Measurements from ENCODE around the gene CD2BP2.

CD2BP2 gene

DNA sequence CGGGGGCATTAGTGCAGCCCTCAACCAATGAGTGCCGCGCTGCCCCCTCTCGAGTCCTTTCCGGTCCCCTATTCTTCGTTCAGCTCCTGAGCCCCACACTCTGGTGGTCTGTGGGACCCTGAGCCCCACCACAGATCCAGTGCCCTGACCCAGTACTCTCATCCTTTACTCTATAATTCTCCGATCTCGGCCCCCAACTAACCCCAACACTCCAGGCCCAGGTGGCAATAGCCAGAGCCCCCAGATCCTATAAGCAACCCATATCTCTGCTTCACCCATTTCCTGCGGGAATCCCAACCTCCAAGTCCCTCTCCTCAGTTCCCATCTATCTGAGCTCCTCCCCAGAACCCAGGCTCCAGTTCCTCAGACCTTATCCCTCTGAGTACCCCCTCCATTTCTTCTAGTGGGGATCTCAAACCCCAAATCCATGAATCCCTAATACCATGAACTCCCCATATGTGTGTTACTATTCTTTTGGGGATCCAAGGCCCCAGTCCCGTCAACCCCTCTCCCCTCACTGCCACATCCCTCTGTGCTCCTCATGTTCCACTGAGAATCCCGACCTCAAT is 16.2 kb upstream of the CD2BP2 start:
- Histone ChIP-seq H3K27ac (peak overlapping the region; percentile 89), H3K9me3 (no peaks in the 10 kb centered on the region), H3K4me1 (ENCODE audit: control insufficient read depth in 1 of 2, insufficient read depth in 1 of 2, low read depth in 1 of 2, low read length in 1 of 2) (peaks cover 34 to 39% of the 10 kb centered on the region in 2 experiments), H3K36me3 (peaks cover 4% of the 10 kb centered on the region), H3K4me3 (ENCODE audit: low read depth in 1 of 2, low read length in 1 of 2) (peak overlapping the region; percentile 63 to 67), H3K27me3 (no peaks in the 10 kb centered on the region)
- TF ChIP-seq, protein P1, sequence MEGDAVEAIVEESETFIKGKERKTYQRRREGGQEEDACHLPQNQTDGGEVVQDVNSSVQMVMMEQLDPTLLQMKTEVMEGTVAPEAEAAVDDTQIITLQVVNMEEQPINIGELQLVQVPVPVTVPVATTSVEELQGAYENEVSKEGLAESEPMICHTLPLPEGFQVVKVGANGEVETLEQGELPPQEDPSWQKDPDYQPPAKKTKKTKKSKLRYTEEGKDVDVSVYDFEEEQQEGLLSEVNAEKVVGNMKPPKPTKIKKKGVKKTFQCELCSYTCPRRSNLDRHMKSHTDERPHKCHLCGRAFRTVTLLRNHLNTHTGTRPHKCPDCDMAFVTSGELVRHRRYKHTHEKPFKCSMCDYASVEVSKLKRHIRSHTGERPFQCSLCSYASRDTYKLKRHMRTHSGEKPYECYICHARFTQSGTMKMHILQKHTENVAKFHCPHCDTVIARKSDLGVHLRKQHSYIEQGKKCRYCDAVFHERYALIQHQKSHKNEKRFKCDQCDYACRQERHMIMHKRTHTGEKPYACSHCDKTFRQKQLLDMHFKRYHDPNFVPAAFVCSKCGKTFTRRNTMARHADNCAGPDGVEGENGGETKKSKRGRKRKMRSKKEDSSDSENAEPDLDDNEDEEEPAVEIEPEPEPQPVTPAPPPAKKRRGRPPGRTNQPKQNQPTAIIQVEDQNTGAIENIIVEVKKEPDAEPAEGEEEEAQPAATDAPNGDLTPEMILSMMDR (IDR thresholded peaks at IDR 0.05), result no peak

DNA sequence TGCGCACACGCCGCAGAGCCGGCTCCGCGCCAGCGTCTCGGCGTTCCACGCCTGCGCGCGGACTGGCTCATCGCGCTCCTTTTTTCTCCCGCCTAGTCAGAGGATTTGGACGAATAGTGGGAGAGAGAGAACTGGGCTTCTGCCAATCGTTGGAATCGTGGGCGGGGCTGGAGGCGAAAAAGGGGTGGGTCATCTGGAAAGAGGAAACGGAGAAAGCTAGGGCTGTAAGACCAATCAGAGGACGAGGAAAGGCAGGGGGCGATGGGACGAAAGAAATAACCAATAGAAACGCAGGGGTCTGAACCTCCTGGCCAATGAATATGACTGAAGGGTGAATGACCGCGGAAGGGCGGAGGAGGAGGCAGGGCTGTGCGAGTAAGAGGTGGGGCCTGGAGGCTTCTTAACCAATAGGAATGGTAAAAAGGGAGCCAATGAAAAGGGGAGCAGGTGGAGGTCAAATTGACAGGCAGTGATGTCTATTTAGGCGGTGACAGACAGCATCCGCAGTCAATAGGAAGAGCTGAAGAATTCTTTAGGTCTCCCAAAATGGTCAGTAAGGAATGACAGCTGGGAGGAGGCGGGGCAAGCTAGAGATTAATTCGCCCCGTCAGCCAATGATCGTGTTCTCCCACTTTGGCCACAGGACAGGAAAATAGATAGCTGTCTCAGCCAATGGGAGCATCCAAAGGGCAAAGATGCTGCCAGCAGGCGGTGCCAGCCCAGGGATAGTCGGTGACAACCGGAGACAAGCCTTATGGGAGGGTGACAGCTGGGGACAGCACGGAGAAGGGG is 15.5 kb upstream of the CD2BP2 start, which contains the start of gene TBC1D10B:
Gene TBC1D10B (minus strand): TSS at position 39 of the 792 bp plus-strand sequence. CDS start 311 bp downstream, outside the sequence.
- H3K9me3 ChIP-seq, result no peaks in the 10 kb centered on the region
- peak within 1 kb of the TSS; percentile 89 for H3K27ac ChIP-seq
- H3K36me3 ChIP-seq, result peaks cover 10% of the 10 kb centered on the region
- TF ChIP-seq, protein P1 (IDR thresholded peaks at IDR 0.05), result peak; percentile 67
- H3K4me1 ChIP-seq (ENCODE audit: control insufficient read depth in 1 of 2, insufficient read depth in 1 of 2, low read depth in 1 of 2, low read length in 1 of 2), result peaks cover 34 to 39% of the 10 kb centered on the region in 2 experiments
- H3K27me3 ChIP-seq, result no peaks in the 10 kb centered on the region
- H3K4me3 ChIP-seq (ENCODE audit: low read depth in 1 of 2, low read length in 1 of 2), result peak within 1 kb of the TSS; percentile 81 to 96

DNA sequence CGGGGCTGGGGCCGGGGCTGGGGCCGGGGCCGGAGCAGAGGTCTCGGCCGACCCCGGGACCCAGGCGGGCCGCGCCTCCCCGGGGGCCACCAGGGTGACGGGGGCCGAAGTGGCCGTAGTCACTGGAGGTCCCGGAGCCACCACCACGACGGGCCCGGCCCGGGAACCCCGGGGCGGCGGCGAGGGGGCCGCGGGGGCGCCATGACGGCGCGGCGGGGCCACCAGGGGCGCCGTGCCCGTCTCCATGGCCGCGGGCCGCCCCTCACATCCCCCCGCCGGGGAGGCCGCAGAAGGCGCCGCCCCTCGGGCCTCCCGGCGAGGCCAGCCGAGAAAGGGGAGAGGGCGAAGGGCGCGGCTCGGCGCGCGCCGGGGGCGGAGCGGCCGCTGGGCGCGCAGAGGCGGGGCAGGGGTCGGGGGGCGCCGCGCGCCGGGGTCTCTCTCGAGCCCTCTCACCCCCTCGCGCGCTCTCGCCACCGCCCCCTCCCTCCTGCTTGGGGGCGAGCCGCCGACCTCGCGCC is 14.9 kb upstream of the CD2BP2 start:
- Histone ChIP-seq H3K9me3 (no peaks in the 10 kb centered on the region), H3K36me3 (peaks cover 17% of the 10 kb centered on the region), H3K27ac (peak overlapping the region; percentile 89), H3K27me3 (no peaks in the 10 kb centered on the region), H3K4me1 (ENCODE audit: control insufficient read depth in 1 of 2, insufficient read depth in 1 of 2, low read depth in 1 of 2, low read length in 1 of 2) (peaks cover 34 to 39% of the 10 kb centered on the region in 2 experiments), H3K4me3 (ENCODE audit: low read depth in 1 of 2, low read length in 1 of 2) (peak overlapping the region; percentile 81 to 96)
- TF ChIP-seq, protein P1 (IDR thresholded peaks at IDR 0.05), result no peak

DNA sequence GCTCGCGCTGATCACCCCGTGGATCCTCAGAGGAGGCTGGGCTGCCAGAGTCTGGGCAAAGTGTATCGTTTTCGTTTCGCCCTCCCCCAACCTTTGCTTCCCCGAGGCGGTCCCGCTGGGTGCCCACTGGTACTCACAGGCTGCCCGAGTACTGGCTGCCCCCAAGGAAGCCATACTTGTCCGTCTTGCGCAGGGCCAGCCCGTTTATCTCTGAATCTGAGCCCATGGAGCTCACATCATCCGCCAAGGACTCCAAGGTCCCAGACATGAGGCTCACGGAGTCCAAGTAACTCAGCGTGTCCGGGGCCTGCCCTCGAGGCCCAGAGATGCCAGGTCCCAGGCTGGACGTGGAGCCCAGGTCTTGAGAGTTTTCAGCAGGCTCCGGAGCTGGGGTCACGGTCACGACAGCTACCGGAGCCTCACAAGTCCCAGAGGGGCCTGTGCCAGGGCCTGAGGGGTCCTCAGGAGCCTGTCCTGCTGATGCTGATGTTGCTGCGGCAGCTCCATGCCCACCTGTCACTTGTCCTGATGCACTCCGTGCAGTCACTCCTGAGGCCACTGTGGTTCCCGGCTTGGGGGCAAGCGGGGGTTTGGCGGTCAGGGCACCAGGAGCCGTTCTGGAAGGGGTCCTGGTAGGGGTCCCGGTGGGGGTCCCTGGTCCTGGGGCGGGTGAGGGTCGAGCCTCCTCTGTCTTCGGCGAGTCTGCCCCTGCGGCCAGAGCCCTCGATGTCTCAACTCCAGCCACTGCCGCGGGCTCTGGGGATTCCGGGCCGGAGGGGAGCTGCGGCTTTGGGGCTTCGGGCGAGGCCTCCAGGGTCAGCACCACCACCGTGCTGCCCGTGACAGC is 14.2 kb upstream of the CD2BP2 start:
- TF ChIP-seq, protein P1 (IDR thresholded peaks at IDR 0.05), result no peak
- peak overlapping the region; percentile 89 for H3K27ac ChIP-seq
- H3K9me3 ChIP-seq, result no peaks in the 10 kb centered on the region
- no peaks in the 10 kb centered on the region for H3K27me3 ChIP-seq
- H3K4me3 ChIP-seq (ENCODE audit: low read depth in 1 of 2, low read length in 1 of 2), result peak overlapping the region; percentile 81 to 96
- H3K4me1 ChIP-seq (ENCODE audit: control insufficient read depth in 1 of 2, insufficient read depth in 1 of 2, low read depth in 1 of 2, low read length in 1 of 2), result peaks cover 34 to 39% of the 10 kb centered on the region in 2 experiments
- peaks cover 24% of the 10 kb centered on the region for H3K36me3 ChIP-seq

DNA sequence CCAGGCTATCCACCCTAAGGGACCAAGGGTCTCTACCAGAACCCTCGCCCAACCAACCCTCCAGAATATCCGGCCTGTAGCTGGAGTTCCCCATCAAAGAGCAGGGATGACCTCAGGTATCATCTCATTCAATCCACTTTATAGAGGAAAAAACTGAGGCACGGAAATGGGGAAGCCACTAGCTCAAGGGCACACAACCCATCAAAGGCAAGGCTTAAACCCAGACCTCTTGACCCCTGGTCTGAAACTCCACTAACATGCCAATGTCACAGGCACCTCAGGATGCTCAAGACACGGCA is 13.6 kb upstream of the CD2BP2 start:
- Histone ChIP-seq H3K4me3 (ENCODE audit: low read depth in 1 of 2, low read length in 1 of 2) (peak overlapping the region; percentile 81 to 96), H3K27me3 (no peaks in the 10 kb centered on the region), H3K36me3 (peaks cover 30% of the 10 kb centered on the region), H3K27ac (peak overlapping the region; percentile 89), H3K4me1 (ENCODE audit: control insufficient read depth in 1 of 2, insufficient read depth in 1 of 2, low read depth in 1 of 2, low read length in 1 of 2) (peaks cover 34 to 39% of the 10 kb centered on the region in 2 experiments), H3K9me3 (no peaks in the 10 kb centered on the region)
- TF ChIP-seq, protein P1 (IDR thresholded peaks at IDR 0.05), result no peak

All from neutrophil (primary cell).